ENCODE data around the gene GSTCD.

GRCh38 chr4:105677709-105678108, 30.9 kb upstream of the GSTCD start:
- TF ChIP-seq CTCF (conservative IDR thresholded peaks at IDR 0.05; ENCODE audit: low read length) (no peak), EZH2phosphoT487 (IDR thresholded peaks at IDR 0.05; ENCODE audit: borderline replicate concordance) (no peak)

All from Loucy (cell line).